Stimulated activated CD4-positive, alpha-beta T cell treated with anti-CD3 and anti-CD28 coated beads, Interleukin-1b, Interleukin-23, amount 100 ng/mL, for 24 hours (primary cell): Measurements from ENCODE around the gene NEUROG3.

Experiments used
- DNase-seq, 4 experiments: peaks; one replicate each; pipeline ENCODE4 v3.0.0-alpha.2; 2020; ENCODE audit warnings: low read depth in 4 of 4, low spot score in 1 of 4

NEUROG3 gene, protein sequence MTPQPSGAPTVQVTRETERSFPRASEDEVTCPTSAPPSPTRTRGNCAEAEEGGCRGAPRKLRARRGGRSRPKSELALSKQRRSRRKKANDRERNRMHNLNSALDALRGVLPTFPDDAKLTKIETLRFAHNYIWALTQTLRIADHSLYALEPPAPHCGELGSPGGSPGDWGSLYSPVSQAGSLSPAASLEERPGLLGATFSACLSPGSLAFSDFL

GRCh38 chr10:69573056-69573806 lies at the start of gene NEUROG3:
Gene NEUROG3 (minus strand): TSS chr10:69573422. CDS start chr10:69573043, 379 bp downstream.
- no peak for DNase-seq

- no peak for DNase-seq
Observed at GRCh38 chr10:69620625-69621024, 47.4 kb upstream of the NEUROG3 start.

GRCh38 chr10:69619626-69620025 lies 46.4 kb upstream of the NEUROG3 start:
- DNase-seq = no peak

DNA sequence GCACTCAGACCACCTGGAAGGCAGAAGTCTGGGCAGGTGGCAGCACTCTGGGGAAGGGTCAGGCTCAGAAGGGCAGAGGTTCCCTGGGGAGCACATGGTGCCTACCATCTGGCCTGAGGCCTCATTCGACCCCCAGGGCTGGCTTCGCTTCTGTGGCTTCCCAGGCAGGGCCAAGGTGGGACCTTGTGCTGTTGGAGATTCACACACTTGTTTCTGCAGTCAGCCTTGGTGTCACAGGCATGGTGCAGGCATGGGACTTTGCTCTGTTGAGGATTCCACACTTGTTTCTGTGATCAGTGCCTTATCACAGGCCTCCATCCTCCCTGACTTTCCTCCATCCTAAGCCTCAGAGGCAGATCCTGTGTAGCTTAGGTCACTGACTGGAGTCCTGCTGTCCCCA lies 45.5 kb upstream of the NEUROG3 start:
- DNase-seq = no peak

DNA sequence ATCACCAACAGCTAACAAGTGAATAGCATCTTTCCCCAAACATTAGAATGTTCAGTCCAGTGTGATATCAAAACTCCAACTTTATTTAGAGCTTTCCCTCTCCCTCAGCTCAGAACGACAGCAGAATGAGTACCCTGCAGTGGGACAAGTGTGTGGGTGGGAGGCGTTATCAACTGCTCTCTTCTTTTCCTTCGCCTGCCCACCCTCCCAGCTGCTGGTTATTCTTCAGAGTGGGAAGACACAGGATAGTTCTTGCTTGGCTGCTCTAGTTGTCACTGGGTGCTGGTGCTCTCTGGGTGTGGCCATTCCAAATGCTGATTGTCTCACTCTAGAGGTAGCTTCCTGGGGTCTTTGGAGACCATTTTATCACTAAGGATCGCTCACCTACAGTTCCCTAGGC lies 43.1 kb upstream of the NEUROG3 start:
- no peak for DNase-seq

DNA sequence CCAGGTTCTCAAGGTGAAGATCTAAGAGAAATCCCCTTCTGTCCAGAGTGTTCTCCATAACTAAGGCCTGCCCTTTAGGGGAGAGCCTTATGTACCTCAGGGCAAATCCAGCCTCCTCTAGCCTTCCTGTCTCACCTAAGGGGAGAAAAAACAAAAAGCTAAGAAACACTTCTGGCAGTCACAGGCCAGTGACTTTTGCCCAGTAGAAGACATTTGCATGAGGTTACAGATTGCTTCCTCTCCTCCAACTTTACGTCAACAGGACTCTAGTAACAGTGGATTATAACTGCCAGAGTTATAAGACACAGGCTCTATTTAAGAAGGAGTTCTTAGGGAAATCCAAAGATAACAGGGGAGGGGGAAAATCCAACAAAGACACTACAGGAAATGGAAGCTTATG lies 40.9 kb upstream of the NEUROG3 start:
- no peak for DNase-seq

GRCh38 chr10:69612760-69613159 lies 39.5 kb upstream of the NEUROG3 start:
- DNase-seq = no peak

DNA sequence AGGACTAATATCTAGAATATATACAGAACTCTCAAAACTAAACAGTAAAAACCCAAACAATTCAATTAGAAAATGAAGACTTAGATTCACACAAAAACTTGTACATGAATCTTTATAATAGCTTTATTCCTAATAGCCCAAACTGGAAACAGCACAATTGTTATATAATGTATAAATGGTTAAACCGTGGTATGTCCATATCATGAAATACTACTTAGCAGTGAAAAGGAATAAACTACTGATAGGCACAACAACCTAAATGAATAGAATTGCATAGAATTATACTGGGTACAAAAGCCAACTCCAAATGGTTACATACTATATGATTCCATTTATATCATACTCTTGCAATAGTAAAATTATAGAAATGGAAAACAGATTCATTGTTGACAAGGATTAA lies 35.9 kb upstream of the NEUROG3 start:
- DNase-seq = no peak

GRCh38 chr10:69600761-69601330 lies 27.6 kb upstream of the NEUROG3 start:
- DNase-seq = no peak

- no peak for DNase-seq
Observed at GRCh38 chr10:69588358-69588757, 15.1 kb upstream of the NEUROG3 start.

DNA sequence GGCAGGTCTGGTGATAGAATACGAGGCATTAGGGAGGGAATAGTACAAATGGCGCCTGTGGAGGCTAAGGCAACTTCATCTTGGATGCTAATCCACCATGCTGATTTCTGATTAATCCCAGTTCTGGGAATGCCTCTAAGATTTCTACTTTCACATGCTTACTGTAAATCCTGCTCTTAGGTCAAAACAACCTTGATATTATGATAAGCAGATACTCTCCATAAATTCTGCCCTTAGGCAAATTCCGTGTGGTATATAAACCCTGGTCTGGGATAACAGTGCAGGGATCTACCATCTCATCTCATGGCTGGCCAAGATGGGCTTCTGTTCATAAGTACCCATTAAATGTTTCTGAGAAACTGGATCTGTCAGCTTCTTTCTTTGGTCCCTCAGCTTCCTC lies 11.4 kb upstream of the NEUROG3 start:
- no peak for DNase-seq

GRCh38 chr10:69583106-69583505 lies 9.9 kb upstream of the NEUROG3 start:
- DNase-seq = no peak

DNA sequence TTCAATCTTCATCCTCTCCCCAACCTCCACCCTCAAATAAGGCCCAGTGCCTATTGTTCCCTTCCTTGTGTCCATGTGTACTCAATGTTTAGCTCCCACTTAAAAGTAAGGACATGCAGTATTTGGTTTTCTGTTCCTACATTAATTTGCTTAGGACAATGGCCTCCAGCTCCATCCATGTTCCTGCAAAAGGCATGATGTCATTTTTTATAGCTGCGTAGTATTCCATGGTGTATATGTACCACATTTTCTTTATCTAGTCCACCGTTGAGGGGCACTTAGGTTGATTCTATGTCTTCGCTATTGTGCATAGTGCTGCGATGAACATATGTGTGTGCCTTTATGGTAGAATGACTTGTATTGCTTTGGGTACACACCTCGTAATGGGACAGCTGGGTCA lies 7.2 kb upstream of the NEUROG3 start:
- DNase-seq = no peak

GRCh38 chr10:69579464-69580060 lies 6.3 kb upstream of the NEUROG3 start:
- no peak for DNase-seq

- DNase-seq = no peak
Observed at GRCh38 chr10:69578508-69578991, 5.3 kb upstream of the NEUROG3 start.

- DNase-seq = no peak
Observed at GRCh38 chr10:69577268-69578232, 4.3 kb upstream of the NEUROG3 start.

- no peak for DNase-seq
Observed at GRCh38 chr10:69576334-69577011, 3.3 kb upstream of the NEUROG3 start.

DNA sequence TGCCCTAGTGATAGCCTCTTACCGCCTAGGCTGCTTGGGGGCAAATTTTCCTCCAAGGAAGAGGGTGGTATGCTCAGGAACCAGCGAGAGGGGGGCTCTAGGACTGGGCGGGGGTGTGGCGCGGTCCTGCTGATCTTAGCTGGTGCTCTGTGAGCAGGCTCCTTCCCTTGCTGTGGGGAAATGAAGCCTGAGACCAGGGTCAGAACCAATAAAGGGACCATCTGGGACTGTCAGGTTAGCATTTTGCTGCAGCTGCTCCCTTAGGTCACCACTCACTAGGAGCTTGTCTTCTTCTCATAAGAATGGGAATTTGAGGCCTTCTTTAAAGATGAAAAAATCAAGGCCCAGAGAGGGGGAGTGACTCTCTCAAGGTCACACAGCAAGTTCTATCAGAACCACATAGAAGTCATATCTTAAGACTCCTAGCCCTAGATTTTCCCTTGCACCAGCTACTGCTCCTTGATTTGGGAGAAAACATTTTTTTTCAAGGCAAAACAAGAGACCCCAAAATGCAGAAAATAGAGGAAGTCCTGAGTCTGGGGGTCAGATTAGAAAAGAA lies 2.0 kb upstream of the NEUROG3 start:
- DNase-seq = no peak

- no peak for DNase-seq
Observed at GRCh38 chr10:69574571-69574978, 1.4 kb upstream of the NEUROG3 start.
